NCI-H1092 treated with DMSO at 0.1 percent for 48 hours (cell line): Measurements from ENCODE around the gene SIGLEC8.
"Not testable (repeated sequence)": the region's sequence is repeated elsewhere in the genome, so short reads cannot be mapped to it uniquely, and the experiment has no call there.

Experiments
- DNase-seq: peaks from one replicate; lab custom pipeline; 2025; lab: John Stamatoyannopoulos, UW

SIGLEC8 gene

DNA sequence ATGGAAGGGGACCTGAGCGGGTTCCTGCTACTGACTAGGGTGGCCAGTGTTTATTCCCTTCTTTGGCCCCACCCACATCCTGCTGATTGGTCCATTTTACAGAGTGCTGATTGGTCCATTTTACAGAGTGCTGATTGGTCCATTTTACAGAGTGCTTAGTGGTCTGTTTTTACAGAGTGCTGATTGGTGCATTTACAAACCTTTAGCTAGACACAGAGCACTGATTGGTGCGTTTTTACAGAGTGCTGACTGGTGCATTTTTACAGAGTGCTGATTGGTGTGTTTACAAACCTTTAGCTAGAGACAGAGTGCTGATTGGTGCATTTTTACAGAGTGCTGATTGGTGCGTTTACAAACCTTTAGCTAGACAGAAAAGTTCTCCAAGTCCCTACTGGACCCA, 10.7 kb downstream of the SIGLEC8 start:
- DNase-seq, result not testable (repeated sequence)

GRCh38 chr19:51441410-51442390, 16.6 kb downstream of the SIGLEC8 start:
- no peak for DNase-seq

GRCh38 chr19:51440846-51441409, 17.3 kb downstream of the SIGLEC8 start:
- no peak for DNase-seq

DNA sequence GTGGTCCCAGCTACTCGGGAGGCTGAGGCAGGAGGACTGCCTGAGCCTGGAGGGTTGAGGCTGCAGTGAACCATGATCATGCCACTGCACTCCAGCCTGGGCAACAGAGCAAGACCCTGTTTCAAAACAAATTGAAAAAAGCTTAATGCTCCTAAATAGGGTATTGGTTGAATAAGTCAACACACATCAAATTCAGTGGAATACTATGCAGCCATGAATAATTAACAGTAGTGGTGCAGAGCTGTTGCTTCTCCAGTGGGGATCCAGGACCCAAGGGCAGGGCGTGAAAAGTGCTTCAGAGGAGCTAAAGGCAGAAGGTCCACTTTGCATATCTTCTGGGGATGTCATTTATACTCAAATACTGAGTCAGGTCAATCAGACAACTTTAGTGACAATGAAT, 18.2 kb downstream of the SIGLEC8 start:
- no peak for DNase-seq

DNA sequence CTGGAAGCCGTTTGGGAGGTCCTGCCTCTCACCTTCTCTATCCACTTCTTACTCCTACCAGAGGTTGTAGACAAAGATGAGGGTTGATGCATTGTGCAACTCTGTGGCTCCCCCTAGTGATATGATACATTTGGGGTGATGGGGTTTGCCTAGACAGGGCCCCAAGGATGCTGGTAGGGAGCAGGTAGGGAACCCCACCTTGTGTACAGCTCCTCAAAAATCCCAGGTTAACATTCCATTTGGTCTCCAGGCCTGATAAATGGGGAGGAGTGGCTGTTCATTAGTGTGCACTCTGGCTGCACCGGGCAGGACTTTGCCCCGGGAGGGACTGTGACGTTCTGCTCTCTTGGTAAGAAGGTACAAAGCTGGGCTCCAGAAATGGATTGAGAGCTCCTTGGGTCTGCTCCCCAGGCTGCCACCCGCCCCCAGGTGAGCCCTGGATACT, 19.2 kb downstream of the SIGLEC8 start:
- DNase-seq, result no peak

DNA sequence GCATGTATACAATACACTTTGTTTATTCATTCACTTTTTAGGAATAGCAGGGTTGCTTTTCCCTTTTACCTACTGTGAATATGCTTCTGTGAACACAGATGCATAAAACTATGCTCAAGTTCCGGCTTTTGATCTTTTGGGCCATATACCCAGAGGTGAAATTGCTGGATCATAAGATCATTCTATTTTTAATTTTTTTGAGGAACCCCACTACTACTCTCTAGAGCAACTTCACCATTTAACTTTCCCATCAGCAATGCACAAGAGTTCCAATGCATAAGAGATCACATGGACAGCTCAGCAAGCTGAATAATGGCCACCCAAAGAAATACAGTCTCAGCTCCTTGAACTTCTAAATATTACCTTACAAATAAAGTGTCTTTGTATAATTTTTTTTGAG, 23.8 kb downstream of the SIGLEC8 start:
- no peak for DNase-seq

- DNase-seq, result no peak
Measured at GRCh38 chr19:51433043-51433442, 25.2 kb downstream of the SIGLEC8 start.

- DNase-seq, result no peak
Measured at GRCh38 chr19:51431124-51431523, 27.1 kb downstream of the SIGLEC8 start.

DNA sequence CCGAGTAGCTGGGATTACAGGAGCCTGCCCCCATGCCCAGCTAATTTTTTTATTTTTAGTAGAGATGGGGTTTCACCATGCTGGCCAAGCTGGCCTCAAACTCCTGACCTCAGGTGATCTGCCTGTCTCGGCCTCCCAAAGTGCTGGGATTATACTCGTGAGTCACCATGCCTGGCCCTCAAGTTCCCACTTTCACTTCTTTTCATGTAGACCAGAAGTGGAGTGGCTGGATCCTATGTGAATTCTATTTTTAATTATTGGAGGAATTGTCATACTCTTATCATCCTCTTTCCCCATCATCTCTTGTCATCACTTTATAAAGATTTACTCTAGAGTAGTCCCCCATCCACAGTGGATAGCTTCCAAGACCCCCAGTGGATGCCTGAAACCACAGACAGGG, 28.0 kb downstream of the SIGLEC8 start:
- DNase-seq, result no peak

- no peak for DNase-seq
Measured at GRCh38 chr19:51427201-51427600, 31.1 kb downstream of the SIGLEC8 start.

- DNase-seq, result no peak
Measured at GRCh38 chr19:51422053-51422448, 36.2 kb downstream of the SIGLEC8 start.

GRCh38 chr19:51421229-51422052, 36.8 kb downstream of the SIGLEC8 start:
- no peak for DNase-seq

- not testable (repeated sequence) for DNase-seq
Measured at GRCh38 chr19:51420511-51420910, 37.7 kb downstream of the SIGLEC8 start.

GRCh38 chr19:51418707-51419106, 39.5 kb downstream of the SIGLEC8 start:
- no peak for DNase-seq

DNA sequence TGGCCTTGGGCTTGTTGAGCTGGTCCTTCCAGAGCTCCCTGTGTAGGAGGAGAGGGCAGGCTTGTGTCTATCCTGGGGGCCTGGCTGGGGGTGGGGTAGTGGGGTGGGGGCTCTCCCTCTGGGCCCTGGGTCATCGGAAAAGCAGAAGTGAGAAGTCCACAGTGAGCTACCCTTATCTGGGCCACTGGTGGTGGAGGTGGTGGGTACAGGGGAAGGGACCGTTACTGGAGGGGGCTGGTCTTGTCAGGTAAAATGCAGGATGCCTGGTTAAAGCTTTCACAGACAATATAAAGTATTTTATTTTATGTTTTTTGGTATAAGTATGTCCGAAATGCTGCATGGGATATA, 40.5 kb downstream of the SIGLEC8 start:
- no peak for DNase-seq

DNA sequence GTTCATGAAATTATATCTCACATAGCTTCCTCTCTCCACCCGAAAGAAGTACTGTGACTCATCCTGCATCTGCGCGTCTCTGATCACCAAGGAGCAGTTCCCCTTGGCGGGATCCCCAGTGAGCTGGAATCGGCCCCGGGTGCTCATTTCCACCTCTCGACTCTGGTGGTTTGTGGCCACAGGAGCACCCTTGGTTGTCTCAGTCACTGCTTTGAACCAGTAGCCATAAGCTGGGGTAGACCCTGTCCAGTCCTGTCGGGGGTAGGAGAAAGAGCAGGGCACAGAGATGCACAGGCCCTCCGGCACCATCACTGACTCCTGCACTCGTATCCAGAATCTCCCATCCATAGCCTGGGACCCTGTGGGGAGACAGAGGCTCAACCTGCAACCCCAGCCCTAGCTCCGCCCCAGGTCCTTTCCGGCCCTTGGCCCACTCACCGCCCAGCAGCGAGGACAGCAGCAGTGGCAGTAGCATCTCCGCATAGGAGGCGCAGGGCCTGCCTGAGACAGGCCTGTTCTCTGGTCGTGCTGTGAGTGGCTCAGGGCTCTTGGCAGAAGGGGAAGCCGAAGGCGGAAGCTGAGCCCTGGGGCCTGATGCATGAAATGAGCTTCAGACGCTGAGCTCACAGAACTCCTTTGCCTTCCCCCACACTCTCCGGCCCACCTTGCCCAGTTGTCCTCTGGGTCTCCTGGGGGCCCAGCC, 41.0 kb downstream of the SIGLEC8 start, which contains the start of gene SIGLEC10:
SIGLEC10 (minus strand) TSS at position 536 of the 703 bp plus-strand sequence; CDS start at position 475, 61 bp downstream.
- DNase-seq, result no peak

DNA sequence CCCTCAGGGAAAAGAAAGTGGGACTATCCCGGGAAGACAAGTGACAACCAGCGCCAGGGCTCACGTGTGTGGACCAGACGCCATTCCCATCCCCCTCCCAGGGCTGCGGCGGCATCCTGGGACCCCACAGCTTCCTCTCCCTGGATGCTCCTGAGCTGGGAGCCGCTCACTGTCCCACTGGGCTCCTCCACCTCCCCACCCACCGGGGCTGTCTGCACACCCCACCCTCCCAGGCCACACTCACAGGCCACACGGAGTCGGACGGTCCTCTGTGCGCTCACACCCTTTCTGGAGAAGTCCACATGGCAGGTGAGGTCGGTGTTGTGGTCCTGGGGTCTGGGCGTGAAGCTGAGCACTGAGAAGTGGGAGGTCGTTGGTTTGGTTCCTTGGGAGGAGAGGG, 41.8 kb downstream of the SIGLEC8 start:
- DNase-seq, result not testable (repeated sequence)

- DNase-seq, result no peak
Measured at GRCh38 chr19:51415187-51415586, 43.1 kb downstream of the SIGLEC8 start.

DNA sequence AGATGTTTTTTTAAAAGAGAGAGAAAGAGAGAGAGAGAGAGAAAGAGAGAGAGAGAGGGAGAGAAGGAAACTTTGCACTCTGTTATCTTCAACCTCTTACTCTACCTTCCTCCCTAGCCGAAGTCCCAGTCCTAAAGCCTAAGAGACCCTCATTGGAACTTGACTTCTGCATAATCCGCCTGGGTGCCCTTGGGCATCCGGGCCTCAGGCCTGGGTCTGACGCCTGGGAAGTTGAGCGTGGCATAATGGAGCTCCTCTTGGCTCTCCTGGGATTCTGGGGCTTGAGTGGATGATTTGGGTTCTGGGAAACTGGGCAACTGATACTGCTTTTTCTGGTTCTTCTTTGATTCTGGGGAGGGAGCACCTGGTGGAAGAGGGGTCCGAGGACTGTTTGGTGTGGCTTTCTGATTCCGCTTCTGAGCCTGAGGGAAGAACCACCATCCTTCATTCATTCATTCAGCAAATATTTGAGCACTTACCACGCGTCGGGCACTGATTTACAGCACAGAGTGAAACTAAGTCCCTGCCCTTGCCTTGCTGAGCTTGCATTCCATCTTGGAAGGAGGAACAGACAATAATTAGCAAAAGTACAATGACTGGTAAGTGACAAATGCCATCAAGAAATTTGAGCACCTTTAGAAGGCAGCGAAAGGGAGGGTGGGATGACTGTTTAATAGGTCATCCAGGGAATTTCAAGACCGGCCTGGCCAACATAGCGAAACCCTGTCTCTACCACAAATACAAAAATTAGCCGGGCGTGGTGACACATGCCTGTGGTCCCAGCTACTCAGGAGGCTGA, 47.1 kb downstream of the SIGLEC8 start:
- DNase-seq, result no peak

DNA sequence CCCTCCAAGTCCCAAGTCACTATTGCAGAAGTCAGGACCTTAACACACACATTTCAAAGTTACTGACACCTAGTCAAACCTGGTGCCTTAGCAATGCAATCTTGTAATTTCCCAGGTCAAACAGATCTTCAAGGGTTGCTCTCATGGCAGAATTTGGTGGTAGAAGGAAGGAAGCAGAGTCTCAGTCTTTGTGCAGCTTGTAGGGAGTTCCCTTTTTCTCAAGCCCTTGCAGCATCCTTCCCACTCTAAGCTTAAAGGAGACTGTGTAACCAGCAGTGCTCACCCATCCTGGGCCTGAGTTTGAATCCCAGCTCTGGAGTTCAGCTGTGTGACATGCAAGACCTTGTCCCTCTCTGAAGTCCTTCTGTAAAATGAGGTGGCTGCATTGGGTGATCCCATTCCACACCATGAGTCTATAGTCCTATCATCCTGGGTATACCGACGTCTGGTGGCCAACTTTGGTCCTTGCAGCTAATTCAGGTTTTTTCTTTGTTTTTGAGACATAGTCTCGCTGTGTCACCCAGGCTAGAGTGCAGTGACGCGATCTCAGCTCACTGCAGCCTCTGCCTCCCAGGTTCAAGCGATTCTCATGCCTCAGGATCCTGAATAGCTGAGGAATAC, 50.6 kb downstream of the SIGLEC8 start:
- no peak for DNase-seq
